Muscle layer of duodenum (tissue), 2 donors: ENCODE results near the gene MYH14.

Experiments used
- H3K27ac ChIP-seq: one replicate; pipeline ENCODE4 v1.7.0; 2013; ENCODE audit warnings: mild to moderate bottlenecking, low read length
- H3K27me3 ChIP-seq: one replicate; pipeline ENCODE4 v1.7.0; 2013; ENCODE audit warnings: low read depth, mild to moderate bottlenecking, control low read depth, low read length
- H3K36me3 ChIP-seq, 2 donors: one replicate each; pipeline ENCODE4 v1.7.0; 2013; ENCODE audit warnings: low read length in 2 of 2, control low read depth in 1 of 2, mild to moderate bottlenecking in 1 of 2; ENCODE audit not compliant: insufficient read depth in 2 of 2, control insufficient read depth in 1 of 2
- H3K4me1 ChIP-seq, 2 donors: one replicate each; pipeline ENCODE4 v1.7.0; 2013; ENCODE audit warnings: low read length in 2 of 2, mild to moderate bottlenecking in 2 of 2, control low read depth in 1 of 2, moderate library complexity in 1 of 2; ENCODE audit not compliant: insufficient read depth in 2 of 2, control insufficient read depth in 1 of 2
- H3K4me3 ChIP-seq, 2 donors: one replicate each; pipeline ENCODE4 v1.7.0; 2013; ENCODE audit warnings: low read length in 2 of 2, low read depth in 1 of 2, mild to moderate bottlenecking in 1 of 2
- H3K9me3 ChIP-seq, 2 donors: one replicate each; pipeline ENCODE4 v1.7.0; 2013; ENCODE audit warnings: low read length in 2 of 2, control low read depth in 1 of 2, mild to moderate bottlenecking in 1 of 2; ENCODE audit not compliant: control insufficient read depth in 1 of 2
- donor health status: healthy.

Gene MYH14

GRCh38 chr19:50277966-50278580 lies 74.7 kb downstream of the MYH14 start:
- Histone ChIP-seq H3K9me3 (no peaks in the 10 kb centered on the region), H3K27me3 (no peaks in the 10 kb centered on the region), H3K36me3 (peaks cover 0 to 5% of the 10 kb centered on the region in 2 donors)

DNA sequence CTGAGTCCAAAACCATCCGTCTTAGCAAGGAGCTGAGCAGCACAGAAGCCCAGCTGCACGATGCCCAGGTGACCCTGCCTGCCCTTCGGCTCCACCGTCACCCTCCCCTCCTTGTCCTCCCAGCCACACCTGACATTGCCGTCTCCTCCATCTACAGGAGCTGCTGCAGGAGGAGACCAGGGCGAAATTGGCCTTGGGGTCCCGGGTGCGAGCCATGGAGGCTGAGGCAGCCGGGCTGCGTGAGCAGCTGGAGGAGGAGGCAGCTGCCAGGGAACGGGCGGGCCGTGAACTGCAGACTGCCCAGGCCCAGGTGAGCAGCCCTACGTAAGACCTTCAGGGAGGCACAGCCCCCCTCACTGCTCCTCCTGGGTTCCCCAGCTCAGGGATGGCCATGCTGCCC lies 76.7 kb downstream of the MYH14 start:
- Histone ChIP-seq H3K27ac (no peak overlapping the region), H3K27me3 (no peaks in the 10 kb centered on the region), H3K9me3 (no peaks in the 10 kb centered on the region), H3K4me1 (no peaks in the 10 kb centered on the region), H3K4me3 (no peak overlapping the region), H3K36me3 (peaks cover 0 to 5% of the 10 kb centered on the region in 2 donors)

More at GRCh38 chr19:50277966-50278580, 74.7 kb downstream of the MYH14 start:
- Histone ChIP-seq H3K4me3 (no peak overlapping the region), H3K27ac (no peak overlapping the region), H3K4me1 (no peaks in the 10 kb centered on the region)

GRCh38 chr19:50280983-50281382 lies 77.6 kb downstream of the MYH14 start:
- no peak overlapping the region for H3K4me3 ChIP-seq
- H3K27ac ChIP-seq: no peak overlapping the region
- peaks cover 0 to 5% of the 10 kb centered on the region in 2 donors for H3K9me3 ChIP-seq
- no peaks in the 10 kb centered on the region for H3K27me3 ChIP-seq
- H3K4me1 ChIP-seq: no peaks in the 10 kb centered on the region
- H3K36me3 ChIP-seq: peaks cover 0 to 5% of the 10 kb centered on the region in 2 donors

DNA sequence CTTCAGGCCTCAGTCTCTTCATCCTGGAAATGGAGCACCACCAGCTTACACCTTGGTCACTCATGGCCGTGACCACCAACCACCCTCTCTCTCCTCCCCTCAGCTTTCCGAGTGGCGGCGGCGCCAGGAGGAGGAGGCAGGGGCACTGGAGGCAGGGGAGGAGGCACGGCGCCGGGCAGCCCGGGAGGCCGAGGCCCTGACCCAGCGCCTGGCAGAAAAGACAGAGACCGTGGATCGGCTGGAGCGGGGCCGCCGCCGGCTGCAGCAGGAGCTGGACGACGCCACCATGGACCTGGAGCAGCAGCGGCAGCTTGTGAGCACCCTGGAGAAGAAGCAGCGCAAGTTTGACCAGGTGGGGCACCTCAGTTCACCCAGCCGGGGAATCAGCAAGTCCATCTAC lies 78.1 kb downstream of the MYH14 start:
- Histone ChIP-seq H3K36me3 (peaks cover 3 to 5% of the 10 kb centered on the region in 2 donors), H3K27me3 (no peaks in the 10 kb centered on the region), H3K4me1 (no peaks in the 10 kb centered on the region), H3K4me3 (no peak overlapping the region), H3K9me3 (peaks cover 0 to 9% of the 10 kb centered on the region in 2 donors), H3K27ac (no peak overlapping the region)

DNA sequence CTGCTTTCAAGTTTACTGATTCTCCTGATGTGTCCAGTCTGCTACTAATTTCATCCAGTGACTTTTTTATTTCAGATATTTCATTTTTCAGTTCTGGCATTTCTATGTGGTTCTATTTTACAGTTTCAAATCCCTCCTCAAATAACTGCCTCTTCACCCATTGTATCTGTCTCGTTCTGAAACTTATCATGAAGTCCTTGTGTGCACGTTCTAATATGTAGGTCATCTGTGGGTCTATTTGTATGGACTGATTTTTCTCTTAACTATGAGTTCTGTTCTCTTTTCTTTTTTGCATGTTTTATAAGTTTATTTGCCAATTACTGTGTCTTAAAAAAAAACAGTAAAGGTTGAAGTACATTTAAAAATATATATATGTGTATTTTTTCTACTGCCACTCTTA lies 82.4 kb downstream of the MYH14 start:
- H3K27ac ChIP-seq: no peak overlapping the region
- H3K36me3 ChIP-seq: peaks cover 4% of the 10 kb centered on the region in 2 donors
- no peak overlapping the region for H3K4me3 ChIP-seq
- H3K27me3 ChIP-seq: no peaks in the 10 kb centered on the region
- peaks cover 0 to 35% of the 10 kb centered on the region in 2 donors for H3K9me3 ChIP-seq
- no peaks in the 10 kb centered on the region for H3K4me1 ChIP-seq

DNA sequence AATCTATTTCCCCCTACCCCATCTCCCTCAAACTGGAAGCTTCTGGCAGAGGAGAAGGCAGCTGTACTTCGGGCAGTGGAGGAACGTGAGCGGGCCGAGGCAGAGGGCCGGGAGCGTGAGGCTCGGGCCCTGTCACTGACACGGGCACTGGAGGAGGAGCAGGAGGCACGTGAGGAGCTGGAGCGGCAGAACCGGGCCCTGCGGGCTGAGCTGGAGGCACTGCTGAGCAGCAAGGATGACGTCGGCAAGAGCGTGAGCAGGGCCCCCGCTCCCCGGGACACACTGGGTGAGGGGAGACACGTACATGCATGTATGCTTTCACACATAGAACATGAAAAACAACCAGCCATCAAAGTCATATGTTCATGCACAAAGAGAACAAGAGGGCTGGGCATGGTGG lies 83.0 kb downstream of the MYH14 start:
- peaks cover 0 to 4% of the 10 kb centered on the region in 2 donors for H3K36me3 ChIP-seq
- H3K27ac ChIP-seq: no peak overlapping the region

GRCh38 chr19:50287331-50287730 lies 83.9 kb downstream of the MYH14 start:
- H3K4me3 ChIP-seq: no peak overlapping the region
- no peaks in the 10 kb centered on the region for H3K4me1 ChIP-seq
- H3K27ac ChIP-seq: no peak overlapping the region
- H3K9me3 ChIP-seq: peaks cover 0 to 35% of the 10 kb centered on the region in 2 donors
- no peaks in the 10 kb centered on the region for H3K27me3 ChIP-seq
- H3K36me3 ChIP-seq: peaks cover 0 to 4% of the 10 kb centered on the region in 2 donors

More for the DNA sequence above, 83.0 kb downstream of the MYH14 start:
- peaks cover 0 to 35% of the 10 kb centered on the region in 2 donors for H3K9me3 ChIP-seq
- no peaks in the 10 kb centered on the region for H3K27me3 ChIP-seq
- H3K4me3 ChIP-seq: no peak overlapping the region
- no peaks in the 10 kb centered on the region for H3K4me1 ChIP-seq

DNA sequence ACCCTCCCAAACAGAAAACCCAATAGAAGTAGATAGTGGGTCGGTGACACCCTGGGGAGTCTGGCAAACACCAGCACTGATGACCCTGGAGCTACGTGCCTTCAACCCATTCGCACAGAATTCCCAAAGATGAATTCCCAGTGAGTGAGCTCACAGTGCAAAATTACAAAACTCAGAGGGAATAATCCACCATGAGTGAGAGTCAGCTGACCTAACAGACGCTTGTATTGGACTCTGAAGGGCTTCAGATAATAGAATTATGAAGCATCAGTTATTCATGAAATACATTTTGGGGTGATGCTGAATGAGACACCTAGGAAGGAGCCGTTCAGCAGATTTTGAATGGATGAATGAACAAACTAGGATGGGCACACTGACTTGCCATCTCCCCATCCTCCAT lies 85.5 kb downstream of the MYH14 start:
- Histone ChIP-seq H3K36me3 (peaks cover 0 to 4% of the 10 kb centered on the region in 2 donors), H3K27ac (no peak overlapping the region), H3K4me1 (no peaks in the 10 kb centered on the region), H3K4me3 (no peak overlapping the region), H3K27me3 (no peaks in the 10 kb centered on the region), H3K9me3 (peaks cover 0 to 40% of the 10 kb centered on the region in 2 donors)

DNA sequence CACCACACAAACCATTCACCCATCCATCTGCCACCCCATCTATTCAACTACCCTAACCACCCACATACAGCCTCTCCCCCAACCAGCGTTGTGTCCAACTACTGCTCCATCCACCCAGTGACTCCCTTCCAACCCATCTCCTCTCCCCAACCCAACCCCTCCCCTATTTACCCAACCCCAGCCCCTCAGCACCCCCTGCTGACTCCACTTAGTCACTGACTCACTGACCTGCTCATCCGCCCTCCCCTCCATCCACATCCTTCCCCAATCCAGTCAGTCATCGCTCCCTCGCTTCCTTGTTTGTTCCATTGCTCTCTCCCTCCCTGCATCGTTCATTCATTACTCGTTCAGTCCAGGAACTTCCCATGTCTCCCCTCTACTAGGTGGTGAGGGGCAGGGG lies 86.6 kb downstream of the MYH14 start:
- Histone ChIP-seq H3K4me1 (no peaks in the 10 kb centered on the region), H3K27me3 (no peaks in the 10 kb centered on the region), H3K27ac (no peak overlapping the region), H3K9me3 (peaks cover 0 to 40% of the 10 kb centered on the region in 2 donors), H3K4me3 (no peak overlapping the region), H3K36me3 (peaks cover 0 to 4% of the 10 kb centered on the region in 2 donors)

DNA sequence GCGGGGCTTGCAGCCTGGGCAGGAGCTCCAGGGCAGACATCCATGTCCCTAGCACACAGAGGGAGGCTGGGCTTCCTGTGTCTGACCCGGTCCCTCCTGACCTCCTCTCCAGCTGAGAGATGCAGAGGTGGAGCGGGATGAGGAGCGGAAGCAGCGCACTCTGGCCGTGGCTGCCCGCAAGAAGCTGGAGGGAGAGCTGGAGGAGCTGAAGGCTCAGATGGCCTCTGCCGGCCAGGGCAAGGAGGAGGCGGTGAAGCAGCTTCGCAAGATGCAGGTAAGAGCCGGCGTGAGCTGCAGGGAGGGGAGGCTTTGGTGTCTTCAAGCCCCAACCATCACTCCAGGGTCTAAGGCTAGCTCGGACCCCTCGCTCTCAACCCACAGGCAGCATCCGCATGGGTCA lies 87.4 kb downstream of the MYH14 start:
- Histone ChIP-seq H3K36me3 (peaks cover 0 to 4% of the 10 kb centered on the region in 2 donors), H3K4me1 (no peaks in the 10 kb centered on the region), H3K4me3 (no peak overlapping the region), H3K27ac (no peak overlapping the region), H3K9me3 (peaks cover 0 to 36% of the 10 kb centered on the region in 2 donors), H3K27me3 (no peaks in the 10 kb centered on the region)

- no peaks in the 10 kb centered on the region for H3K27me3 ChIP-seq
Observed at GRCh38 chr19:50292216-50292827, 88.9 kb downstream of the MYH14 start.

More at GRCh38 chr19:50292216-50292827, 88.9 kb downstream of the MYH14 start:
- peaks cover 0 to 27% of the 10 kb centered on the region in 2 donors for H3K9me3 ChIP-seq
- no peaks in the 10 kb centered on the region for H3K36me3 ChIP-seq
- no peaks in the 10 kb centered on the region for H3K4me1 ChIP-seq
- H3K4me3 ChIP-seq: no peak overlapping the region
- no peak overlapping the region for H3K27ac ChIP-seq
